Neural cell (in vitro differentiated cells): ENCODE data around the gene OTX2. TPM values are rescaled to one million over a fixed set of nuclear protein-coding genes. Genes with fewer than 3 reads are reported as not detected.

Source experiments
- H2AFZ ChIP-seq: fragments of 200-600, 300-800 bp; sonication (generic), shearing (Covaris generic); 2 replicates; pipeline ENCODE4 v1.6.0; 2014; ENCODE audit warnings: low read depth, mild to moderate bottlenecking, antibody characterized with exemption, low read length, moderate library complexity
- H3F3A ChIP-seq: fragments of 200-600 bp; shearing (Covaris generic); 2 replicates; pipeline ENCODE4 v1.6.1; 2016; ENCODE audit warnings: mild to moderate bottlenecking, moderate library complexity, mixed read lengths, antibody characterized with exemption, low read length; ENCODE audit not compliant: insufficient read depth, poor library complexity, severe bottlenecking
- H3K27ac ChIP-seq: fragments of 200-600, 300-800 bp; sonication (generic), shearing (Covaris generic); 2 replicates; pipeline ENCODE4 v1.5.1; 2014; ENCODE audit warnings: mild to moderate bottlenecking, low read length, moderate library complexity
- H3K27me3 ChIP-seq: fragments of 300-800, 200-600 bp; sonication (generic), shearing (Covaris generic); 2 replicates; pipeline ENCODE4 v1.6.0; 2014; ENCODE audit warnings: mild to moderate bottlenecking, low read depth, low read length, moderate library complexity; ENCODE audit not compliant: insufficient read depth
- H3K36me3 ChIP-seq: fragments of 300-800, 200-600 bp; sonication (generic), shearing (Covaris generic); 2 replicates; pipeline ENCODE4 v1.5.1; 2014; ENCODE audit warnings: mild to moderate bottlenecking, antibody characterized with exemption, low read length, moderate library complexity; ENCODE audit not compliant: insufficient read depth
- H3K4me2 ChIP-seq: fragments of 300-800, 200-600 bp; sonication (generic), shearing (Covaris generic); 2 replicates; pipeline ENCODE4 v1.6.0; 2014; ENCODE audit warnings: mild to moderate bottlenecking, low read length
- H3K4me3 ChIP-seq: fragments of 300-800, 200-600 bp; sonication (generic), shearing (Covaris generic); 2 replicates; pipeline ENCODE4 v1.5.1; 2014; ENCODE audit warnings: mild to moderate bottlenecking, low read length, moderate library complexity
- H3K79me2 ChIP-seq: fragments of 200-600 bp; shearing (Covaris generic); replicated peaks from 2 replicates; pipeline ENCODE4 v1.6.0; 2014; ENCODE audit warnings: mild to moderate bottlenecking, low read length, moderate library complexity; ENCODE audit not compliant: insufficient read depth
- H3K9ac ChIP-seq: fragments of 300-800, 200-600 bp; sonication (generic), shearing (Covaris generic); 2 replicates; pipeline ENCODE4 v1.6.1; 2016; ENCODE audit warnings: mild to moderate bottlenecking, low read length, mixed read lengths
- H3K9me2 ChIP-seq: fragments of 200-600 bp; shearing (Covaris generic); 2 replicates; pipeline ENCODE4 v1.6.1; 2016; ENCODE audit warnings: mild to moderate bottlenecking, low read length, mixed read lengths; ENCODE audit not compliant: insufficient read depth
- H3K9me3 ChIP-seq: fragments of 200-600, 300-800 bp; sonication (generic), shearing (Covaris generic); 2 replicates; pipeline ENCODE4 v1.6.1; 2016; ENCODE audit warnings: mild to moderate bottlenecking, mixed run types, low read length, moderate library complexity, mixed read lengths
- H4K20me1 ChIP-seq: fragments of 200-600 bp; shearing (Covaris generic); 2 replicates; pipeline ENCODE4 v1.6.1; 2016; ENCODE audit warnings: mild to moderate bottlenecking, mixed run types; ENCODE audit not compliant: insufficient read depth
- EP300 ChIP-seq: fragments of 450-650 bp; conservative IDR thresholded peaks from 2 replicates; pipeline ENCODE4 v1.6.1; 2014; ENCODE audit warnings: antibody characterized with exemption, mild to moderate bottlenecking, moderate library complexity; ENCODE audit not compliant: poor library complexity, severe bottlenecking
- EZH2 ChIP-seq: fragments of 200-600, 300-800 bp; shearing (Covaris generic), sonication (generic); IDR thresholded peaks from 2 replicates; pipeline ENCODE4 v1.6.1; 2014; ENCODE audit warnings: antibody characterized with exemption, low read length, borderline replicate concordance, mild to moderate bottlenecking; ENCODE audit not compliant: insufficient read depth, poor library complexity, severe bottlenecking
- MXI1 ChIP-seq: fragments of 450-650 bp; conservative IDR thresholded peaks from 2 replicates; pipeline ENCODE4 v1.6.1; 2014; ENCODE audit warnings: antibody characterized with exemption, mild to moderate bottlenecking; ENCODE audit not compliant: poor library complexity, severe bottlenecking
- POLR2AphosphoS5 ChIP-seq: IDR thresholded peaks from 2 replicates; pipeline ENCODE4 v1.6.1; 2012
- RAD21 ChIP-seq: fragments of 450-650 bp; conservative IDR thresholded peaks from 2 replicates; pipeline ENCODE4 v1.6.1; 2014; ENCODE audit warnings: antibody characterized with exemption, mild to moderate bottlenecking, moderate library complexity
- SMC3 ChIP-seq: fragments of 450-650 bp; conservative IDR thresholded peaks from 2 replicates; pipeline ENCODE4 v1.6.1; 2014; ENCODE audit warnings: antibody characterized with exemption, mild to moderate bottlenecking, moderate library complexity; ENCODE audit not compliant: poor library complexity
- TAF1 ChIP-seq: IDR thresholded peaks from 2 replicates; pipeline ENCODE4 v1.6.1; 2012; ENCODE audit warnings: low read depth
- polyA plus RNA-seq: library from polyadenylated mRNA; depleted of rRNA; stranded (reverse); fragments of >200 nt; gene quantifications from 2 replicates; pipeline ENCODE4 v1.2.3, GENCODE V29; 2014
- TF ChIP-seq, protein P1 (sequence below): IDR thresholded peaks from 2 replicates; pipeline ENCODE4 v1.6.1; 2012; ENCODE audit warnings: borderline replicate concordance
- TF ChIP-seq, protein P2 (sequence below): fragments of 450-650 bp; IDR thresholded peaks from 2 replicates; pipeline ENCODE4 v1.5.1; 2014; ENCODE audit warnings: antibody characterized with exemption, mild to moderate bottlenecking, moderate library complexity; ENCODE audit not compliant: poor library complexity, severe bottlenecking

OTX2 gene
- polyA plus RNA-seq, 1 donor from 2014 or later: 2.1 TPM

DNA sequence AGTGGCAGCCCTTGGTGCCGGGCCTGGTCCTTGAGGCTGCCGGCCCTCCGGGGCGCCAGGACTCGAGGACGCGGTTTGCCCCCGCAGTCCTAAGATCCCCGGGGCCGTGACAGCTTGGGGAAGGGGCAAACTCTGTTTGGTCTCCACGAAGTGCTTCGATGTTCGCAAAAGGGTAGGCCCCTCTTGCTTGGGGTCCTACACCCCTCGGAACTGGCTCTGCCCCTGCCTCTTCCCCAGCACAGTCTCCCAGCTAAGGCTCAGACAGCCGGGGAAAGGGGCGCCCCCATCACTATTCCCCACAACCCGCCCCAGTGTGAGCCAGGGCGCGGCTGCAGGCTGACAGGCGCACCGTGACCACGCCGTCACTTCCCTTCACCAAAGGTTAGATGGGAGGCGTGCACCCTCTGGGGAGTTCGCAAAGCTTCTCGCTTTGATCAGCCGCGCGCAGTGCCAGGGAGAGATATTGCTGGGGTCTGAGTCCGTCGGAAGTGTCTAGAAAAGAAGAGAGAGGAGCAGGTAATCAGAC, 7.2 kb upstream of the OTX2 start:
- Histone ChIP-seq H3K9me2 (no peaks in the 10 kb centered on the region), H3K27ac (no peak overlapping the region), H3K9me3 (no peaks in the 10 kb centered on the region), H3K27me3 (peaks cover 70% of the 10 kb centered on the region), H3K9ac (no peak overlapping the region), H4K20me1 (no peaks in the 10 kb centered on the region), H3K79me2 (peaks cover 35% of the 10 kb centered on the region), H3K4me2 (no peak overlapping the region), H2AFZ (no peak overlapping the region), H3K4me3 (peak overlapping the region; percentile 57), H3K36me3 (no peaks in the 10 kb centered on the region), H3F3A (peaks cover 5% of the 10 kb centered on the region)
- TF ChIP-seq POLR2AphosphoS5 (no peak), EZH2 (no peak), RAD21 (no peak), TAF1 (no peak), SMC3 (no peak), EP300 (no peak), MXI1 (no peak)
- TF ChIP-seq, protein P1, sequence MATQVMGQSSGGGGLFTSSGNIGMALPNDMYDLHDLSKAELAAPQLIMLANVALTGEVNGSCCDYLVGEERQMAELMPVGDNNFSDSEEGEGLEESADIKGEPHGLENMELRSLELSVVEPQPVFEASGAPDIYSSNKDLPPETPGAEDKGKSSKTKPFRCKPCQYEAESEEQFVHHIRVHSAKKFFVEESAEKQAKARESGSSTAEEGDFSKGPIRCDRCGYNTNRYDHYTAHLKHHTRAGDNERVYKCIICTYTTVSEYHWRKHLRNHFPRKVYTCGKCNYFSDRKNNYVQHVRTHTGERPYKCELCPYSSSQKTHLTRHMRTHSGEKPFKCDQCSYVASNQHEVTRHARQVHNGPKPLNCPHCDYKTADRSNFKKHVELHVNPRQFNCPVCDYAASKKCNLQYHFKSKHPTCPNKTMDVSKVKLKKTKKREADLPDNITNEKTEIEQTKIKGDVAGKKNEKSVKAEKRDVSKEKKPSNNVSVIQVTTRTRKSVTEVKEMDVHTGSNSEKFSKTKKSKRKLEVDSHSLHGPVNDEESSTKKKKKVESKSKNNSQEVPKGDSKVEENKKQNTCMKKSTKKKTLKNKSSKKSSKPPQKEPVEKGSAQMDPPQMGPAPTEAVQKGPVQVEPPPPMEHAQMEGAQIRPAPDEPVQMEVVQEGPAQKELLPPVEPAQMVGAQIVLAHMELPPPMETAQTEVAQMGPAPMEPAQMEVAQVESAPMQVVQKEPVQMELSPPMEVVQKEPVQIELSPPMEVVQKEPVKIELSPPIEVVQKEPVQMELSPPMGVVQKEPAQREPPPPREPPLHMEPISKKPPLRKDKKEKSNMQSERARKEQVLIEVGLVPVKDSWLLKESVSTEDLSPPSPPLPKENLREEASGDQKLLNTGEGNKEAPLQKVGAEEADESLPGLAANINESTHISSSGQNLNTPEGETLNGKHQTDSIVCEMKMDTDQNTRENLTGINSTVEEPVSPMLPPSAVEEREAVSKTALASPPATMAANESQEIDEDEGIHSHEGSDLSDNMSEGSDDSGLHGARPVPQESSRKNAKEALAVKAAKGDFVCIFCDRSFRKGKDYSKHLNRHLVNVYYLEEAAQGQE: no peak
- TF ChIP-seq, protein P2, sequence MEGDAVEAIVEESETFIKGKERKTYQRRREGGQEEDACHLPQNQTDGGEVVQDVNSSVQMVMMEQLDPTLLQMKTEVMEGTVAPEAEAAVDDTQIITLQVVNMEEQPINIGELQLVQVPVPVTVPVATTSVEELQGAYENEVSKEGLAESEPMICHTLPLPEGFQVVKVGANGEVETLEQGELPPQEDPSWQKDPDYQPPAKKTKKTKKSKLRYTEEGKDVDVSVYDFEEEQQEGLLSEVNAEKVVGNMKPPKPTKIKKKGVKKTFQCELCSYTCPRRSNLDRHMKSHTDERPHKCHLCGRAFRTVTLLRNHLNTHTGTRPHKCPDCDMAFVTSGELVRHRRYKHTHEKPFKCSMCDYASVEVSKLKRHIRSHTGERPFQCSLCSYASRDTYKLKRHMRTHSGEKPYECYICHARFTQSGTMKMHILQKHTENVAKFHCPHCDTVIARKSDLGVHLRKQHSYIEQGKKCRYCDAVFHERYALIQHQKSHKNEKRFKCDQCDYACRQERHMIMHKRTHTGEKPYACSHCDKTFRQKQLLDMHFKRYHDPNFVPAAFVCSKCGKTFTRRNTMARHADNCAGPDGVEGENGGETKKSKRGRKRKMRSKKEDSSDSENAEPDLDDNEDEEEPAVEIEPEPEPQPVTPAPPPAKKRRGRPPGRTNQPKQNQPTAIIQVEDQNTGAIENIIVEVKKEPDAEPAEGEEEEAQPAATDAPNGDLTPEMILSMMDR: no peak

GRCh38 chr14:56816574-56817391, 6.5 kb upstream of the OTX2 start:
- no peaks in the 10 kb centered on the region for H3K36me3 ChIP-seq
- no peak overlapping the region for H3K27ac ChIP-seq
- peak overlapping the region; percentile 57 for H3K4me3 ChIP-seq
- H3F3A ChIP-seq: peaks cover 5% of the 10 kb centered on the region
- H4K20me1 ChIP-seq: no peaks in the 10 kb centered on the region
- H3K79me2 ChIP-seq: peaks cover 40% of the 10 kb centered on the region
- H3K9me2 ChIP-seq: no peaks in the 10 kb centered on the region
- peak overlapping the region; percentile 44 for H3K4me2 ChIP-seq
- no peaks in the 10 kb centered on the region for H3K9me3 ChIP-seq
- H3K9ac ChIP-seq: no peak overlapping the region
- peaks cover 77% of the 10 kb centered on the region for H3K27me3 ChIP-seq
- no peak overlapping the region for H2AFZ ChIP-seq
- TF ChIP-seq SMC3 (peak; percentile 19), POLR2AphosphoS5 (peak; percentile 9), TAF1 (no peak), EP300 (no peak), RAD21 (no peak), MXI1 (no peak), EZH2 (no peak)
- TF ChIP-seq, protein P2: peak; percentile 36
- TF ChIP-seq, protein P1: no peak
